ENCODE results near the gene CCNDBP1. TPM values are rescaled to one million over a fixed set of nuclear protein-coding genes. Genes with fewer than 3 reads are reported as not detected.

CCNDBP1 gene
- polyA plus RNA-seq, 1 of the 3 experiments (the other 2 are of a cell fraction), result 63.6 TPM

DNA sequence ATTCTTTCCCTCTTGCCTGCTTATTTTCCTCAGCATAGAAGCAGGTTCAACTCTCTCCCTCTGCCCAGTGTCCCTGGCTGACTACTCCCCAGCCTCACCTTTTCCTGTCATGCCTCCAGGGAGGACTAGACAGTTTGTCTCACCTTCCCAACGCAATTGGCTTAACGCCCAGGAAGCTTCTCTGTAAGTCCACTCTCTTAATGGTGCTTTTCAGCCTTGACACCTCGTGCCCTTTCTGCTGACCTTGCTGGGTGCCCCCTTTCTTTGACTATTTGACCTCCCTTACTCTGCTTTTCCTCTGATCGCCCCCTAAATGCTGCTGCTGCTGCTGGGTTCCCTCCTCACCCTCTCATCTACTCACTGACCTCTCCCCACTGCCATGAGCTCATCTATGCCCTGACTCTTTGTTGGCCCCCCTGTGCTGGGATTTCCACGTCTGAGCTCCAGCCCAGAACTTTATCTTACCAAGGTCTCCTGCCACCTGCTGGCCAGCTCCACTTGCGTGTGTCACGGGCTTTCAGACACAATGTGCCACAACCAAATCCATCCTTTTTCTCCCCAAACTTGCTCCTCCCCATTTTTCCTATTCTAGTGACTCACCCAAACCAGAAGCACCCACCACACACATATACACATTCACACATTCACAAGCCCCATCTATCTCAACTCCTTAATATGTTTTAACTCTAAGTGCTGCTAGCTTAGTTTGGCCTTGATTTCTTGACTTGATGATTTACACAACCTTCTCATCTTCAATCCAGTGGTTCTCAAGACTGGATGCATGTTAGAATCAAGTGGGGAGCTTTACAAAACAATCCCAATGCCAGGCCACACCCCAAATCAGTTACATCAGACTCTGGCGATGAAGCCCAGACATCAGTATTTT, 19.1 kb downstream of the CCNDBP1 start (continued):
- TF ChIP-seq EZH2phosphoT487 (IDR thresholded peaks at IDR 0.05; ENCODE audit: borderline replicate concordance, low read depth) (no peak), MXI1 (IDR thresholded peaks at IDR 0.05; ENCODE audit: low read depth, low read length) (no peak), MEF2A (IDR thresholded peaks at IDR 0.05; ENCODE audit: borderline replicate concordance, low read depth) (no peak), TAF1 (IDR thresholded peaks at IDR 0.05; ENCODE audit: borderline replicate concordance, low read depth, low read length) (no peak), RXRA (IDR thresholded peaks at IDR 0.05; ENCODE audit: borderline replicate concordance, low read depth) (no peak), FOXM1 (IDR thresholded peaks at IDR 0.05; ENCODE audit: low read depth) (no peak), FOSL2 (IDR thresholded peaks at IDR 0.05; ENCODE audit: borderline replicate concordance, low read depth) (no peak)
- TF ChIP-seq, protein P1, sequence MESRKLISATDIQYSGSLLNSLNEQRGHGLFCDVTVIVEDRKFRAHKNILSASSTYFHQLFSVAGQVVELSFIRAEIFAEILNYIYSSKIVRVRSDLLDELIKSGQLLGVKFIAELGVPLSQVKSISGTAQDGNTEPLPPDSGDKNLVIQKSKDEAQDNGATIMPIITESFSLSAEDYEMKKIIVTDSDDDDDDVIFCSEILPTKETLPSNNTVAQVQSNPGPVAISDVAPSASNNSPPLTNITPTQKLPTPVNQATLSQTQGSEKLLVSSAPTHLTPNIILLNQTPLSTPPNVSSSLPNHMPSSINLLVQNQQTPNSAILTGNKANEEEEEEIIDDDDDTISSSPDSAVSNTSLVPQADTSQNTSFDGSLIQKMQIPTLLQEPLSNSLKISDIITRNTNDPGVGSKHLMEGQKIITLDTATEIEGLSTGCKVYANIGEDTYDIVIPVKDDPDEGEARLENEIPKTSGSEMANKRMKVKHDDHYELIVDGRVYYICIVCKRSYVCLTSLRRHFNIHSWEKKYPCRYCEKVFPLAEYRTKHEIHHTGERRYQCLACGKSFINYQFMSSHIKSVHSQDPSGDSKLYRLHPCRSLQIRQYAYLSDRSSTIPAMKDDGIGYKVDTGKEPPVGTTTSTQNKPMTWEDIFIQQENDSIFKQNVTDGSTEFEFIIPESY (IDR thresholded peaks at IDR 0.05; ENCODE audit: borderline replicate concordance, low read depth), result no peak
- TF ChIP-seq, protein P2, sequence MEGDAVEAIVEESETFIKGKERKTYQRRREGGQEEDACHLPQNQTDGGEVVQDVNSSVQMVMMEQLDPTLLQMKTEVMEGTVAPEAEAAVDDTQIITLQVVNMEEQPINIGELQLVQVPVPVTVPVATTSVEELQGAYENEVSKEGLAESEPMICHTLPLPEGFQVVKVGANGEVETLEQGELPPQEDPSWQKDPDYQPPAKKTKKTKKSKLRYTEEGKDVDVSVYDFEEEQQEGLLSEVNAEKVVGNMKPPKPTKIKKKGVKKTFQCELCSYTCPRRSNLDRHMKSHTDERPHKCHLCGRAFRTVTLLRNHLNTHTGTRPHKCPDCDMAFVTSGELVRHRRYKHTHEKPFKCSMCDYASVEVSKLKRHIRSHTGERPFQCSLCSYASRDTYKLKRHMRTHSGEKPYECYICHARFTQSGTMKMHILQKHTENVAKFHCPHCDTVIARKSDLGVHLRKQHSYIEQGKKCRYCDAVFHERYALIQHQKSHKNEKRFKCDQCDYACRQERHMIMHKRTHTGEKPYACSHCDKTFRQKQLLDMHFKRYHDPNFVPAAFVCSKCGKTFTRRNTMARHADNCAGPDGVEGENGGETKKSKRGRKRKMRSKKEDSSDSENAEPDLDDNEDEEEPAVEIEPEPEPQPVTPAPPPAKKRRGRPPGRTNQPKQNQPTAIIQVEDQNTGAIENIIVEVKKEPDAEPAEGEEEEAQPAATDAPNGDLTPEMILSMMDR (IDR thresholded peaks at IDR 0.05), result peak; percentile 73
- TF ChIP-seq, protein P3, sequence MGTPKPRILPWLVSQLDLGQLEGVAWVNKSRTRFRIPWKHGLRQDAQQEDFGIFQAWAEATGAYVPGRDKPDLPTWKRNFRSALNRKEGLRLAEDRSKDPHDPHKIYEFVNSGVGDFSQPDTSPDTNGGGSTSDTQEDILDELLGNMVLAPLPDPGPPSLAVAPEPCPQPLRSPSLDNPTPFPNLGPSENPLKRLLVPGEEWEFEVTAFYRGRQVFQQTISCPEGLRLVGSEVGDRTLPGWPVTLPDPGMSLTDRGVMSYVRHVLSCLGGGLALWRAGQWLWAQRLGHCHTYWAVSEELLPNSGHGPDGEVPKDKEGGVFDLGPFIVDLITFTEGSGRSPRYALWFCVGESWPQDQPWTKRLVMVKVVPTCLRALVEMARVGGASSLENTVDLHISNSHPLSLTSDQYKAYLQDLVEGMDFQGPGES (IDR thresholded peaks at IDR 0.05; ENCODE audit: low read depth, low read length), result no peak

DNA sequence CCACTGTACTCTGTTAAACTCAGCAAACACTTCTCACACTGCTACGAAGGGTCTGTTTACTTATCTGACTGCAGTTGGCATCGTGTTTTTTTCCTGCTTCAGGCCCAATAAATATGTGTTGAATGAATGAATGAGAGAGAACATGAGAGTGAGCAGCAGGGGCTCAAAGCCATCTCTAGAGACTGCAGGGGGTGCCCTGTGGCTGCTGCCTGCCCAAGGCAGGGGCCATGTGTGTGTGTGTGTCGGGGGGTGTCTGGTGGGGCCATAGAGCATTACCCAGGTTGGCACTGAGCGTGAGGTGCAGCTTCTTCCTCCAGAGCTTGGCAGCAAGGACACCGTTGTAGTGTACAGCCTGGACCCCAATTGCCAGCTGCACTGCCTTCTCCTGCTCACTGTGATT, 20.9 kb downstream of the CCNDBP1 start:
- Histone ChIP-seq H3K4me1 (ENCODE audit: control insufficient read depth in 1 of 2, insufficient read depth in 2 of 2, low read depth in 1 of 2, low read length in 1 of 2) (peaks cover 0 to 5% of the 10 kb centered on the region in 2 experiments; a peak in 1 of 4 replicates), H4K20me1 (ENCODE audit: insufficient read depth) (no peaks in the 10 kb centered on the region), H3K4me2 (no peak overlapping the region), H3K9ac (no peak overlapping the region), H3K9me3 (no peaks in the 10 kb centered on the region), H3K79me2 (ENCODE audit: insufficient read depth) (no peaks in the 10 kb centered on the region), H3K27me3 (ENCODE audit: insufficient read depth) (no peaks in the 10 kb centered on the region), H2AFZ (ENCODE audit: low read depth) (no peak overlapping the region), H3K4me3 (ENCODE audit: low read depth in 2 of 2, low read length in 1 of 2) (no peak overlapping the region), H3F3A (replicated peaks; ENCODE audit: insufficient read depth) (no peaks in the 10 kb centered on the region), H3K9me2 (no peaks in the 10 kb centered on the region), H3K36me3 (replicated peaks in 1 of 2; ENCODE audit: control insufficient read depth in 1 of 2, insufficient read depth in 2 of 2, low read length in 1 of 2) (no peaks in the 10 kb centered on the region), H3K27ac (ENCODE audit: low read depth in 2 of 2, low read length in 1 of 2) (no peak overlapping the region)
- CTCF ChIA-PET, result interaction anchor here (1.1 to 6.5 kb wide), 3 partner anchors 11 to 79 kb away, joined by 5 to 39 read pairs (median 33); partner anchors contain the start of gene CCNDBP1
- WGBS (ENCODE audit: low lambda C conversion rate), result 53% methylated on average over 5 of the region's 5 CpGs
- no peak for DNase-seq
- POLR2A ChIA-PET, result no interaction called here
- TF ChIP-seq NFIC (IDR thresholded peaks at IDR 0.05; ENCODE audit: borderline replicate concordance) (no peak), CHD2 (IDR thresholded peaks at IDR 0.05; ENCODE audit: low read length, partially characterized antibody) (no peak), RAD21 (IDR thresholded peaks at IDR 0.05; ENCODE audit: low read length) (no peak), POLR2AphosphoS5 (IDR thresholded peaks at IDR 0.05; ENCODE audit: low read depth, low read length) (no peak), YY1 (IDR thresholded peaks at IDR 0.05; ENCODE audit: low read depth) (no peak), TCF12 (IDR thresholded peaks at IDR 0.05) (no peak)
- TF ChIP-seq, protein P4, sequence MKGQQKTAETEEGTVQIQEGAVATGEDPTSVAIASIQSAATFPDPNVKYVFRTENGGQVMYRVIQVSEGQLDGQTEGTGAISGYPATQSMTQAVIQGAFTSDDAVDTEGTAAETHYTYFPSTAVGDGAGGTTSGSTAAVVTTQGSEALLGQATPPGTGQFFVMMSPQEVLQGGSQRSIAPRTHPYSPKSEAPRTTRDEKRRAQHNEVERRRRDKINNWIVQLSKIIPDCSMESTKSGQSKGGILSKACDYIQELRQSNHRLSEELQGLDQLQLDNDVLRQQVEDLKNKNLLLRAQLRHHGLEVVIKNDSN (IDR thresholded peaks at IDR 0.05; ENCODE audit: borderline replicate concordance, low read depth), result no peak
